GM21737 (cell line): Measurements from ENCODE around the gene CTSD.

Experiments
- ATAC-seq: cut with Tn5 transposase; IDR thresholded peaks from one replicate; pipeline ENCODE4 v1.9.1; 2021; ENCODE audit warnings: mild to moderate bottlenecking, moderate library complexity; ENCODE audit not compliant: unreplicated experiment

Gene CTSD

GRCh38 chr11:1756791-1757771 is 6.6 kb downstream of the CTSD start:
- no peak for ATAC-seq

- no peak for ATAC-seq
These were observed 7.8 kb downstream of the CTSD start for GRCh38 chr11:1755692-1756561.

GRCh38 chr11:1755344-1755691 is 8.4 kb downstream of the CTSD start:
- no peak for ATAC-seq

- no peak for ATAC-seq
These were observed 9.2 kb downstream of the CTSD start for GRCh38 chr11:1754376-1755150.

GRCh38 chr11:1753929-1754305 is 9.8 kb downstream of the CTSD start:
- ATAC-seq, result no peak

GRCh38 chr11:1753229-1753928 is 10.3 kb downstream of the CTSD start:
- no peak for ATAC-seq

- no peak for ATAC-seq
These were observed 10.9 kb downstream of the CTSD start for GRCh38 chr11:1752907-1753228.

GRCh38 chr11:1751999-1752906 is 11.5 kb downstream of the CTSD start:
- ATAC-seq, result no peak

GRCh38 chr11:1751531-1751921 is 12.2 kb downstream of the CTSD start:
- ATAC-seq, result no peak

GRCh38 chr11:1750840-1751530 is 12.7 kb downstream of the CTSD start:
- ATAC-seq, result no peak

GRCh38 chr11:1750481-1750839 is 13.3 kb downstream of the CTSD start, which contains the start of gene IFITM10:
Gene IFITM10, minus strand, starts transcription at chr11:1750595. Its CDS starts 153 bp downstream, at chr11:1750442.
- ATAC-seq, result no peak

GRCh38 chr11:1749395-1750351 is 14.1 kb downstream of the CTSD start:
- no peak for ATAC-seq

- no peak for ATAC-seq
These were observed 14.9 kb downstream of the CTSD start for GRCh38 chr11:1748636-1749394.

GRCh38 chr11:1747753-1748635 is 15.7 kb downstream of the CTSD start:
- ATAC-seq, result no peak

- ATAC-seq, result no peak
These were observed 16.6 kb downstream of the CTSD start for GRCh38 chr11:1746956-1747752.
